HG02938 (cell line): Measurements from ENCODE around the gene OBP2B.
"Not testable (repeated sequence)": the region's sequence is repeated elsewhere in the genome, so short reads cannot be mapped to it uniquely, and the experiment has no call there.

Source experiments
- ATAC-seq: cut with Tn5 transposase; IDR thresholded peaks from one replicate; pipeline ENCODE4 v1.9.1; 2021; ENCODE audit warnings: mild to moderate bottlenecking, moderate library complexity; ENCODE audit not compliant: unreplicated experiment

OBP2B gene

DNA sequence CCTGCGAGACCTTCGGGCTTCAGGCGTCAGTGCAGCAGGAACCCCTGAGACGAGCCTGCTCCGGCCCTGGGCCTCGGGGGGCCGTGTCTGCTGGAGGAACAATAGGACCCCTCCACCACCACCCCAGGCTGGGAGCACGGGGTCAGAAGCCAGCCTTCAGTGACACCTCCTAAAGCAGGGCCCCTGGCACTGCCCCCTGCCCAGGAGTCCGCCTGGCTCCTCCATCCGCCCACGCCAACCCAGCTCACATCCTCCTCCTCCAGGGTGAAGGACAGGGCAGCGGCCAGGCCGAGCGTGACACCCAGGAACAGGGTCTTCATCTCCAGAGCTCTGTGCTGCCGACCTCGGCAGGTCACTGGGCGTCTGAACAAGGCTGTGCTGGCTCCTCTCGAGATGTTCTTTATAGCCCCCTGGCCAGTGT lies at the start of gene OBP2B:
TSS of gene OBP2B (minus strand) at position 371 of the 421 bp plus-strand sequence. CDS start at position 320, 51 bp downstream.
- ATAC-seq: not testable (repeated sequence)

DNA sequence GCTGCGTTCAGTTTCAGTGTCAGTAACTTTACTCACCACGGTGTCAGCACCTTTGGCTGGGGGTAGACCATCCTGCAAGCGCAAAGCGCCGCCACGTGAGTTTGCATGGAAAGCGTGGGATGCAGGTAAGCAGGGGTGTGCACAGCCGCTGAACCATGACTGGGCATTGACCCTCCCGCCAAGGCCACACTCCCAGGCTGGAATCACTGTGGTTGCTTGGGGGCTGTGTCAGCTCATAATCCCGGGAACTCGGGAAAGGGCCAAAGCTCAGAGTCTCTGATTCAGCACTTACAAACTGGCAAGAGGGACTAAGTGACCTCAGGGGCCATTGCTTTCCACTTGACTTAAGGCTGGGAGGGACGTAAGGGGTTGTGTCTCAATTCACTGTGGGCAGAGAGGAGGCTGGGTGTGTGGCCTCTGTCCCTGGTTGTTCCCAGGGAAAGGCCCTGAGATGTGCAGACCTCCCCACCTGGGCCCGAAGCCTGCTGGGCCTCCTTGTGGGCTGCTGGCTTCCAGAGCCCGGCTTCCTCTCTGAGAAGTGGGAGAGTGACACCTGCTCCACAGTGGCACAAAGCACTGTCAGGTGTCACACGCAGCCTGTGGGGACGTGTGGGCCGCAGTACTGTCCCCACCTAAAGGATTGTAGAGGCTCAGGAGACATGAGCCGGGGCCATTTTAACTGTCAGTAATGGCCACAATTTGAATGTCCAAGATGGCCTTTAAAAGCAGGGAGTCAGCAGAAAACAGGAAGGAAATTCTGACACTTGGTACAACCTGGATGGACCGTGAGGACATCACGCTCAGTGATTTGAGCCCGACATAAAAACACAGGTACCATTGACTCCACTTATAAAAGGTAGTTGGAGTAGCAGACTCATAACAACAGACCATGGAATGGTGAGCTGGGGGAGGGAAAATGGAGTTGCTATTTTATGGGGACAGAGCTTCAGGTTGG lies 49.3 kb upstream of the OBP2B start:
- ATAC-seq: no peak

DNA sequence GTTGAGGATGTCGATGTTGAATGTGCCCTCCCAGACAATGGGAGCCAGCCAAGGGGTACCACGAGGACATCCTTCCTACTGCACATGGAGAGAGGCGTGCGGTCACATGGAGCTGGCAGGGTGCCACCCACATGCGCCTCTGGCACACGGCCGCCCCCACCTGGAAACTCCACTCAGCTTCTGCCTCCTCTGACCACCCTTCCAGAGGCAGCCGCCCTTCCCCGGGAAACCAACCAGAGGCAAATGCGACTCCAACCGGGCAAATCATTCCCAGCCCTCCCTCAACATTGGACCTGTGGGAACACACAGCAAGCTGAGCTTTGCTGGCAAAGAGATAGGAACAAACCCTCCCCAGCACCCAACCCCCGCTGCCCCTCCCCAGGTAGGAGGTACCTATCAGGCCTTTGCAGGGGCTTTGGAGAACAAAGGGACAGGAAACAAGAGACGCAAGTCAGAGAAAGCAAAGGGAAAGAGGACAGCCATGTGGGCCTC lies 48.5 kb upstream of the OBP2B start:
- no peak for ATAC-seq

DNA sequence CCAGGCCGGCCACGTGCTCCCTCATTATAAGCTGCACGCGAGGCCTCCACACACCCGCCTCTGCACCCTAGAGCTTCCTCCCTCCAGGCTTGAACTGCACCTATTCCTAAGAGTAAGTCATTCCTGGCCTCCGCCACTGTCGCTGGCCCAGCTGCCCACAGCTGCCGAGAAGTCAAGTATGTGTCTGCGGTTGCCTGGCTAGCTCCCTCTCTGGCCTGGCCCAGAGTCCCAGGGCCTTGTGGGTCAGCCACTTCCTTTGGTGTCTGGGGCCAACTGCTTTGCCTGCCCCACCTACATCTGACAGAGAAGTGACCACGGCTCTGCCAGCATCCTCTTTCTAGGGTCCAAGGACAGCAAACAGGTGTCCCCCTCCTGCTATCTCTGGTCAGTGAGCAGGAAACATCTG lies 47.6 kb upstream of the OBP2B start:
- ATAC-seq: no peak

DNA sequence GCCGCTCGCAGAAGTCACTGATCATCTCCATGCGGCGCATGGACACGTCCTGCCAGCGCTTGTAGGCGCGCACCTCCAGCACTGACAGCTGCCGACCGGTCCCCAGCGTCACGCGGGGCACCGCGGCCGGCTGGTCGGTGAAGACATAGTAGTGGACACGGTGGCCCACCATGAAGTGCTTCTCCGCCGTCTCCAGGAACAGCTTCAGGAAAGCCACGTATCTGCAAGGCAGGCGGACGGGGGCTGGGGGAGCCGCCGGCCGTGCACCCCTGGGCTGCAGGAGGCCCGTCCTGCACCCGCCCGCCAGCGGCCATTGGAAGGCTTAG lies 47.0 kb upstream of the OBP2B start:
- ATAC-seq: no peak

DNA sequence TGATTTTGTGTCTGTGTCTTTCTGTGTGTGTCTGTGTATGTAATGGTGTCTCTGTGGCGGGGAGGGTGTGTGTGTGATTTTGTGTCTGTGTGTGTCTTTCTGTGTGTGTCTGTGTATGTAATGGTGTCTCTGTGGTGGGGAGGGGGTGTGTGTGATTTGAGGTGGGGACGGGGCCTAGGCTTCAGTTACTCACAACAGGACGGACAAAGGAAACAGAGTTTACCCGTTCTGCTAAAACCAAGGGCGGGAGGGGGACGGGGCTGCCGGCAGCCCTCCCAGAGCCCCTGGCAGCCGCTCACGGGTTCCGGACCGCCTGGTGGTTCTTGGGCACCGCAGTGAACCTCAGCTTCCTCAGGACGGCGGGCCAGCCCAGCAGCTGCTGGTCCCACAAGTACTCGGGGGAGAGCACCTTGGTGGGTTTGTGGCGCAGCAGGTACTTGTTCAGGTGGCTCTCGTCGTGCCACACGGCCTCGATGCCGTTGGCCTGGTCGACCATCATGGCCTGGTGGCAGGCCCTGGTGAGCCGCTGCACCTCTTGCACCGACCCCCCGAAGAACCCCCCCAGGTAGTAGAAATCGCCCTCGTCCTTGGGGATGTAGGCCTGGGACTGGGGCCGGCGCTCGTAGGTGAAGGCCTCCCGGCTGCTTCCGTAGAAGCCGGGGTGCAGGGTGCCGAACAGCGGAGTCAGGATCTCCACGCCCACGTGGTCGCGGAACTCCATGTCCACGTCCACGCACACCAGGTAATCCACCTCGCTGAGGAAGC lies 46.5 kb upstream of the OBP2B start:
- no peak for ATAC-seq

DNA sequence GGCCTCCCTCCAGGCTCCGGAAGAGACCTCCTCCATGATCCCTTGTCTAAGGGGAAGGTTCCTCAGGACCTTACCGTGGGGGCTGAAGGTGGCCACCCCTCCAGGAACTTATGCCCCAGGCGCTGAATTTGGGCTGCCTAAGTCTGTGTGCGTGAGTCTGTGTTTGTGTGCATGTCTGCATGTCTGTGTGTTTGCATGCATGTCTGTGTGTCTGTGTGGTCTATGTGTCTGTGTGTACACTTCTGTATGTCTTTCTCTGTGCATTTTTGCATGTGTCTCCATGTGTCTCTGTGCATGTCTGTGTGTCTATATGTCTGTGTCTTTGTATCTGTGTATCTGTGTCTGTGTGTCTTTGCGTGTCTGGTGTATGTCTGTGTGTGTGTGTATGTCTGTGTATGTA lies 45.4 kb upstream of the OBP2B start:
- no peak for ATAC-seq

GRCh38 chr9:133253268-133253667 lies 44.2 kb upstream of the OBP2B start:
- ATAC-seq: no peak

DNA sequence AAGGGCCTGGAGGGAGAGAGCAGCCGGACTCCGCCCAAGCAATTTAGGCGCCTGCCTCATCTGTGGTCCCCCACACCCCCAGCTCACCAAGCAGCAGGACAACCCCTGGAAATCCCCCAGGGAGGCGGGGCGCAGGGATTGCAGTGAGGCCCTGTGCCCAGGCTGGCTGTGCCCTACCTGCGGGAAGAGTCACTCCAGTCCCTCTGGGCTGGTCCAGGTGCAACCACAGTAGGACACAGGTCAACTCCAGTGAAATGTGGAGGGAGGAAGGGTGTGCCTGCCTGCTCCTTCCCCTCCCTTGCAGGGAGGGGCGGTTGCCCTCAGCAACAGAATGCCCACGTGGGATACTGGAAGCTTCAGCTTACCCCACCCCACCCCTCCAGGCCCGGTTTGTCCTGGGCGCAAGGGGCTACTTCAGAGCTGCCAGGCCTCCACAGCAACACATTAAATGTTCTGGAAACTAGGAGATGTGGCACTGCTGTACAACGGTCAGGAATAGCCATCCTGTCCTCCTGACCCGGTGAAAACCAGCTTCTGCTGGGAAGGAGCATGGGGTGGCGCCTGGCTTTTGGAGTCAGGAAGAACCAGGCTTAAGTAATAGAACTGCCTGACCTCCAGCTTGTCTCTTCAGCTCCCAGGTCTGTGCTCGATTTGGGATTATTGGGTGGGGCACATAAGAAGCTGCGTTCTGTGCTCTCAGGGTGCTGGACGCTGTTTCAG lies 43.4 kb upstream of the OBP2B start:
- no peak for ATAC-seq

- ATAC-seq: no peak
Observed at GRCh38 chr9:133251773-133252172, 42.7 kb upstream of the OBP2B start.

DNA sequence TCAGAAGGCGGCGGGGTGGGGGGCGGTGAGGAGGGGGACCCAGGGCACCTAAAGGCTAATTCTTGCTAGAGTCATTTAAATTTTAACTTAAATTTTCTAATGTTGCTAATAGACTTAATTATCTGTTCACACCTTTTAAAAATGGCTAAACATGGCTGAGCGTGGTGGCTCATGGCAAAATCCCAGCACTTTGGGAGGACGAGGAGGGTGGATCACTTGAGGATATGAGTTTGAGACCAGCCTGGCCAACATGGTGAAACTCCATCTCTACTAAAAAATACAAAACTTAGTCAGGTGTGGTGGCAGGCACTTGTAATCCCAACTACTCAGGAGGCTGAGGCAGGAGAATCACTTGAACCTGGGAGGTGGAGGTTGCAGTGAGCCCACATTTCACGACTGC lies 42.2 kb upstream of the OBP2B start:
- ATAC-seq: not testable (repeated sequence)

GRCh38 chr9:133250741-133251170 lies 41.7 kb upstream of the OBP2B start:
- no peak for ATAC-seq

- no peak for ATAC-seq
Observed at GRCh38 chr9:133249337-133249736, 40.3 kb upstream of the OBP2B start.

DNA sequence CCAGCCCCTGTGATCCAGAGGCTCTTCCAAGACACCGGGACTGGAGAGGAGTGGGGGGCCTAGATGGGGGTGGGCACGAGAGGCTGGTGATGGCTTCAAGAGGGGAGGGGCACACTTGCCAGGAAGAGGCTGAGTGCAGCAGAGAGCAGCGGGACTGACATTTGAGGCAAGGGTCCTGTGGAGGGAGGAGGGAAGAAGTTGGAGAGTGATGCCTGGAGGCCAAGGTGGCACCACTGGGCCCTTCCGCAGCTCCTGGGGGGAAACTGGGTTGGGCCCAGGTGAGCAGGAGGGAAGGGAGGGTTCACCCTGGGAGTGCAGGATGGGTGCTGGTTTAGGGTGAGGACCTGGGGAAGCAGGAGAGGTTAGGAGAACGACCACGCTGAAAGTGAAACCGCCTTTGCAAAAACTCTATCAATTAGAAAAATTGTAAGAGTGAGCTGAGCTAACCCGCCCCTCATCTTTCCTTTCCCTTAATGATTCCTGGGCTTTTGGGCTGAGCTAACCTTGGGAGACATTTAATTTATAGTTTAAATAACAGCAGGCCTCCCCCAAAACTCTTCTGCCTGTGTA lies 39.8 kb upstream of the OBP2B start:
- ATAC-seq: no peak

GRCh38 chr9:133247632-133248031 lies 38.6 kb upstream of the OBP2B start:
- no peak for ATAC-seq

DNA sequence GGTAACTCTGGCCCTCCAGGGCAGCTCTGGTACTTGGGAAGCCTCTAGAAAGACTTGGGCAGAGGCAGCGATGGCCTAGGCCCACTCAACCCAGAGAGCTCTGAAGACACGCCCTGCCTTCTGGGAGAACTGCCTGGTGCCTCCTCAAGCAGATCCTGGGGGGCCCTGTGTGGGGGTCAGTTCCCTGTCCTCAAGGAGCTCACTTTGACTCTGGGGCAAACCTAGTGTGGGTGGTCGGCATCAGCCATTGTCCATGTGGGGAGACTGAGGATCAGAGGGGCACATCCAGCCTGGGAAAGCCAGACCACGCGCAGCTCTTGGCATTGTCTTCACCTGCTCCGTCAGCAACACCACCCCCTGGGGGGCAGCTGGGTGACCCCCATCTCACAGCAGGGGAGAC lies 37.9 kb upstream of the OBP2B start:
- no peak for ATAC-seq

DNA sequence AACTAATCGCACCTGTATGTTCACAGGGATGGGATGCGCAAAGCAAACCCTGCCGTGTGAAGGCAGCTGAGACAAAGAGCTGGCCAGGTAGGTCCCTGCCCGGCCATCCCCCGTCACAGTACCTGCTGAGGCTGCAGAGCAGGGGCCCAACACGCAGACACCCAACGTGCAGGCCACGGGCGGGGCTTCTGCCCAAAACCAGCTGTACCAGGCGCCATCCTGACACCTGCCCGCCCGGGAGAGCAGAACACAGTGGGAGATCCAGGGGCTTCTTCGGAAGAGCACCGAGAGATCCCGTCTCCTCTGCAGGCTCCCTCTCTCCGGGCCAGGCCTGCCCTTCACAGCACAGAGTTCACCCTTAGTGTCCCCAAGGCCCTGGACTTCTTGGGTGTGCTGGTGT lies 37.5 kb upstream of the OBP2B start:
- no peak for ATAC-seq

DNA sequence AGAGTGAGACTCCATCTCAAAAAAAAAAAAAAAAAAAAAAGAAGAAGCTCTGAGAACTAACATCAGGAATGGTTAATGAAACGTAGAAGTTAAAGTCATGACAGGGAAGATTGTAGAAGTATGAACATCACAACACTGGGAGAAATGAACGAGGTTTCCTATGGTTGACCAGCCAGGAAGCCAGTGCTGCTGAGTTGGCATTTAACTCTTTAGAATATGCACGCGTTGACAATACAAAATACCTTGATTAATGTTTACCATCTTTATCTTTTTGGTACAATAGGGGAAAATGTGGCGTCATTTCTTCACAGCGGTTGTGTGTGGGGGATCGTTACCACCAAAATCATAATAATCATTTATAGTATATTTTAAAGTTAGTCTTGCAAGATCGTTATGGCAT lies 33.9 kb upstream of the OBP2B start:
- no peak for ATAC-seq

DNA sequence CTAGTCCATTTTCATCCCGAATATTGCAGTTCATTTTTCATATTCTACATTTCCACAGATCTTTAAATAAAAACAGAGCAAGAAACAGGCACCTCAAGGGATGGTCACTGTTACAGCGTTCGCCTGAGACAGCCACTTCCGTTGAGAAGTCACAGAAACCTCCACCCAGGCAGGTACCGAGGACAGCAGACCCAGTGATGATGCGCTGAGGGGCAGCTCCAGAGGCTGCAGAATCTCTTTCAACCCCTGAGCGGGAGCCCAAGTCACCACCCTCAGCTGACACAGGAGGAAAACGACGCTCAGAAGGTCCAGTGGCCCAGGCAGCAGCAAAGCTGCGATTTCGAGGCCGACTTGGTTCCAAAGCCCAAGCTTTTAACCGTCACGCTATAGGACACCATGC lies 33.2 kb upstream of the OBP2B start:
- ATAC-seq: no peak

DNA sequence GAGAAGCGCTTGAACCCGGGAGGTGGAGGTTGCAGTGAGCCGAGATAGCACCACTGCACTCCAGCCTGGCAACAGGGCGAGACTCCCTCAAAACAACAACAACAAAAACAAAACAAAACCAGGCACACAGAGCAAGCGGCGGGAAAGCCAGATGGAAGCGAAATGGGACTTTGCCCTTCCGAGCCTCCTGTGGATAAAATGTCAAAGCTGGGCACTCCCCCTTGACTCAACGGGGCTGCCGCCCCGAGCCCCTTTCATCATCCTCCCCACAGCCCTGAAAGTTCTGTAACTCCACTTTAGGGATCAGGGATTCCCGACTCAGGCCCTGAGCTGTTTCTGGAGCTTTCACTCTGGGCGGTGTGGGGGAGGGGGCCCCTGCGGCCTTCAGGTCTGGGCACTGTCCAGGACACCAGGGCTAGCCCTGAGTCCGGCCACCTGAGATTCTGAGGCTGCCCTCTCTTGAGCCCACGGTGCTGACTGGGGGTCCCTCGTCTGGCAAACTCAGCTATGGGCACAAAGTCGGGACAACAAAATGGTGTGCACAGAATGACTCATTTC lies 30.6 kb upstream of the OBP2B start:
- ATAC-seq: no peak
